Measurements from ENCODE around the gene STRA6.

Gene STRA6, protein sequence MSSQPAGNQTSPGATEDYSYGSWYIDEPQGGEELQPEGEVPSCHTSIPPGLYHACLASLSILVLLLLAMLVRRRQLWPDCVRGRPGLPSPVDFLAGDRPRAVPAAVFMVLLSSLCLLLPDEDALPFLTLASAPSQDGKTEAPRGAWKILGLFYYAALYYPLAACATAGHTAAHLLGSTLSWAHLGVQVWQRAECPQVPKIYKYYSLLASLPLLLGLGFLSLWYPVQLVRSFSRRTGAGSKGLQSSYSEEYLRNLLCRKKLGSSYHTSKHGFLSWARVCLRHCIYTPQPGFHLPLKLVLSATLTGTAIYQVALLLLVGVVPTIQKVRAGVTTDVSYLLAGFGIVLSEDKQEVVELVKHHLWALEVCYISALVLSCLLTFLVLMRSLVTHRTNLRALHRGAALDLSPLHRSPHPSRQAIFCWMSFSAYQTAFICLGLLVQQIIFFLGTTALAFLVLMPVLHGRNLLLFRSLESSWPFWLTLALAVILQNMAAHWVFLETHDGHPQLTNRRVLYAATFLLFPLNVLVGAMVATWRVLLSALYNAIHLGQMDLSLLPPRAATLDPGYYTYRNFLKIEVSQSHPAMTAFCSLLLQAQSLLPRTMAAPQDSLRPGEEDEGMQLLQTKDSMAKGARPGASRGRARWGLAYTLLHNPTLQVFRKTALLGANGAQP

DNA sequence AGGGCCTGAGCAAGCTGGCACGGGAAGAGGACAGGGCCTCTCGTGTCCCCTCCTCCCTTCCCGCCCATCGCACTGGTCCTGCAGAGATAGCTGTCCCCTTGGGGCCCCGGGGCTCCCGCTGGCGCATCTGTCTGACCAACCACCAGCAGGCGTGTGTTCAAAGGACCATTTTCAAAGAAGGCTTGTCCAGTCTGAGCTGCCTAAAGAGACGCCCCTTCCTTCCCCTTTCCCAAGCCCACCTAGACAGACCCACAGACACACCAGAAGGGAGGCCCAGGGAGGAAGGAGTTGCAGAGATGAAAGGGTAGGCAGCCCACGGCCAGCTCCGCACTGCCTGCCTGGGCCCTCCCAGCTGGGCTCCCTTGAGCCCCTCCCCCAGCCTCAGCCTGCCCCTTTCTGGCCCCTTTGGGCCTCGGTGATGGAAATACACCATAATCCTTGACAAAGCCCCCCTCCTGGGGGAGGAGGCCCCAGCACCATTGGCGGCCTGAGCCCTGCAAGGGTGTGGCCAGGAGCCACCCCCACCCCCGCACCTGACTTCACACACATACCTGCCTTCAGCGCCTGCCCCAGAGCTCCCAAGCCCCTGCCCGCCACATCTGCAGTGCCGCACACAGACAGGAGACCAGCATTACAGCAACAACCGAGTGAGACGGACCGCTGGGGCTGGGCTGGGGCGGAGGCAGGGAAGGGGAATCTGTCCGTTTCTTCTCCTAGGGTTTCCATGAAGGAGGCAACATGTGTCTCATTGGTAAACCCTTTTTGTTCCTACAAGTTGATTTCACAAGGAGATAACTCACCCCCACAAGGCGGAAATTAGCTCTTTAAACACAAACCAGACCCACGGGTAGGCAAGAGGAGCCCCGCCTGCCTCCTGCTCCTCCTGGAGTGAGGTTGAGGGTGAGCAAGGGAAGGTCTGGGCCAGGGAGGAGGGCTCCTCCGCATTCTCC is at the start of gene STRA6:
STRA6 (minus strand) TSS at position 336 of the 950 bp plus-strand sequence. CDS start 520 bp downstream, outside the sequence.
- DNase-seq (ENCODE audit: low read depth in 2 of 2), result no peak

DNA sequence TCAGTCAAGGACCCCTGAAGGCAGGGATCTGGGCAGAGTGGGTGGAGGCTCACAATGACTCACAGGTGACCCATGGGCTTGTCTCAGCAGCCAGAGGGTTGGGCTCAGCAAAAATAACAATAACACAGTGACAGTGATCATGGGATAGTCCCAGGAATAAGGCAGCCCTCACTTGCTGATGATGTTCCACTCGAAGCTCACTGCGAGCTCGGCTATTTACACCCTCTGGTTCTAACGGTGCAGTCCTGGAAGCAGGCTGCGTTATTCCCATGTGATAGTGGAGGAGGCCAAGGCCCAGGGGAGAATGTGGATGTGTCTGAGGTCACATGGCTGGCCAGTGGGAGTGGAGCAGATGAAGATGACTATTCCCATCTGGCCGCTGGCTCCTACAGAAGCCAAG is 49.7 kb upstream of the STRA6 start:
- DNase-seq (ENCODE audit: low read depth in 2 of 2), result no peak

DNA sequence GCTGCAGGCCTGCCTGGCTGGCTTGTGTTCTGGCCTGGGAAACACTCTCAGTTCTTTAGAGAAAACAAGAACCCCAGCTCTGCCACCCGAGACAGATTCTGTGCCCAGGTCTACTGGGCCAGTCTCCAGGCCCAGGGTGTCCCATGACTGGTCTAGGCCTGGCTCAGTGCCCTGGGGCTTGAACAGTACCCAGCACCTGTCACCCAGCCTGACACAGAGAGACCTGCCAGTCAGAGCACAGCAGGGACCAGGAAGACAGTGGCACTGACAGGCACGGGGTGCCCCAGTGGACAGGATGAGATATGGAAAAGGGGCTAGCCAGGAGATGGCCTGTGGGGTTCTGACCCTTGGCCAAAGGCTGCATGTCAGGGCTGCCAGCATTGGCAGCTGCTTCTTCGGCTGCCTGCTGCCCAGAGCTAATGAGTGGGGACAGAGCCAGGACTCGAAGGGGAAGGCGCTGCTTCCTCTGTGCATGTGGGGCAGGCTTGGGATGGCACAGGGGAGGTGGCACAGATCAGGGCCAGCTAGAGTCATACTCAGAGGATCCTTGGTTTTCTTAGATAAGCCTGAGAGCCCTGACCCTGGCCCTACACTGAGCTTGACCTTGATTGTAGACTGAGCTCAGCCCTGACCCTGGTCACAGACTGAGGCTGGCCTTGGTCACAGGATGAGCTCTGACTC is 48.7 kb upstream of the STRA6 start:
- no peak for DNase-seq (ENCODE audit: low read depth in 2 of 2)

DNA sequence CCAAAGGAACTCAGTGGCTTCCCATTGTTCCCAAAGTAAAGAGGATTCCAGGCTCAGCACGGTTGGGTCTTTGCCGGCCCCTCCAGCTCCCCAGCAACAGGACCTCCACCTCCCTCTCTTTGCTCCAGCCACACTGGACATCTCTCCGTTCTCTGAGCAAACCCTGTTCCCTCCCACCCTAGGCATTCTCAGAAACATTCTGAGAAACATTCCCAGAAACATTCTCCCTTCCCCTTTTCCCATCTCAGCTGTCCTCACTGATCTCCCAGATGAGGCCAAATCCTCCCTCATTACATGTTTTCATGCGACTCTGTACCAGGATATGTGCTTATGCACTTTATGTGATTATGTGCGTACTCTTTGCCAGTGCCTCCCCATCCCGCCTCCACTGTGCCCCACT is 47.7 kb upstream of the STRA6 start:
- DNase-seq (ENCODE audit: low read depth in 2 of 2), result no peak

DNA sequence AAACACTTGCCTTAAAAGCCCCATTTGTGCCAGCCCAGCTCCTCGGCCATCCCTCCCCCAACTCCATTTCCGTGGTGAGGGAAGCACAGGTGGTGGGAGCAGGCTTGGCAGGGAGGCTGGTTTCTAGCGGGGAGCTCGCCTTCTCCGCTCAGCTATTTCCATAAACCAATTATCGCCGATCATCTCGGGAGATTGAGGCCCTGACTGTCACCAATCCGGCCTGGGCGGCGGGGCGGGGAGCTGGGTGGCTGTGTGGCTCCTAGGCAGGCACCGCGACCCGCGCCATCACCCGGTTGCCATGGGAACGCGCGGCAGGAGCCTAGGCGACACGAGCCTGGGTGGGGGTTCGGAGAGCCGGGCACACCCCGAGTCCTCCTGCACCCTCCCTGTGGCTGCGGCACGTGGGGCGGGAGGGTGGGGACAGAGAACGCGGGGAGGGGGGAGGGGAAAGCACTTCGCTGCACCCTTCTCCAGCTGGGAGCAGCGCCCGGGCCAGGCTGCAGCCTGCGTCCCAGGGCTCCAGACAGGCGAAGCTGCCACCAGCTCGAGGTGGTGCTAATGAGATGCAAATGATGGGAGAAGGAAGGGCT is 42.9 kb upstream of the STRA6 start:
- no peak for DNase-seq (ENCODE audit: low read depth in 2 of 2)

DNA sequence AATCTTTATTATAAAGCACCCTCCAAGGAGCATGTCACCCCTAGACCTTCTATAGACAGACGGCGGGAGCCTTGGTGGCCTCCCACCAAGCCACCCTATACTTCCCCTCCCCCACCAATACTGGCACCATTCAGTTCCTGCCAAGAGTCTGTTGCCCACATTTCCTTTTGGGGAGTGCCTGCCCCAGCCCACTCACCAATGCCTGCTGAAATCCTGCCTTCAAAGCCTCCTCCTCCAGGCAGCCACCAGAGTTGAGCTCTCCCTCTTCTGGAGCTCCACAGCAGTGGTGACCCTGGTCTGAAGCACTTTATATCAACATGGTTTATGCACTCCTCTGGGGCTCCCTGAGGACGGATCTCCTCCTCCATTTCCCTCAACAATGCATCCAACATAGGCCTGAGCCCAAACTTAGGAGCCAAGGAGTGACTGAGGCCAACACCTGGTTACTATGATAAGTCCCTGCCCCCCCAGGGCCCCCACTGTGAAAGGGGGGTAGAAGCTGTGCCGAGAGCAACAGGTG is 42.3 kb upstream of the STRA6 start:
- no peak for DNase-seq (ENCODE audit: low read depth in 2 of 2)

DNA sequence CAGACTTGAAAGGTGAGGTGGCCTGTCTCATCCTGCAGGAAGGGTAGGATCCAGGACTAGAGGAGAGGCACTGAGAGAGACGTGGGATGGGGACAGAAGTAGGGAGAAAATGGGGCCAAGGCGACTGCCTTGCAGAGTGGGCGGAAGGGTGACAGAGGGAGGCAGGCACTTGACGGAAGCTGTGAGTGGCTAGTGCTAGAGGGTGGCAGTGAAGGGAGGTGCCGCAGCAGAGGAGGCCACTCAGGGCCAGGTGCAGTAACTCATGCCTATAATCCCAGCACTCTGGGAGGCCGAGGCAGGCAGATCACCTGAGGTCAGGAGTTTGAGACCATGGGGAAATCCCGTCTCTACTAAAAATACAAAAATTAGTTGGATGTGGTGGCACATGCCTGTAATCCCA is 40.8 kb upstream of the STRA6 start:
- no peak for DNase-seq (ENCODE audit: low read depth in 2 of 2)

DNA sequence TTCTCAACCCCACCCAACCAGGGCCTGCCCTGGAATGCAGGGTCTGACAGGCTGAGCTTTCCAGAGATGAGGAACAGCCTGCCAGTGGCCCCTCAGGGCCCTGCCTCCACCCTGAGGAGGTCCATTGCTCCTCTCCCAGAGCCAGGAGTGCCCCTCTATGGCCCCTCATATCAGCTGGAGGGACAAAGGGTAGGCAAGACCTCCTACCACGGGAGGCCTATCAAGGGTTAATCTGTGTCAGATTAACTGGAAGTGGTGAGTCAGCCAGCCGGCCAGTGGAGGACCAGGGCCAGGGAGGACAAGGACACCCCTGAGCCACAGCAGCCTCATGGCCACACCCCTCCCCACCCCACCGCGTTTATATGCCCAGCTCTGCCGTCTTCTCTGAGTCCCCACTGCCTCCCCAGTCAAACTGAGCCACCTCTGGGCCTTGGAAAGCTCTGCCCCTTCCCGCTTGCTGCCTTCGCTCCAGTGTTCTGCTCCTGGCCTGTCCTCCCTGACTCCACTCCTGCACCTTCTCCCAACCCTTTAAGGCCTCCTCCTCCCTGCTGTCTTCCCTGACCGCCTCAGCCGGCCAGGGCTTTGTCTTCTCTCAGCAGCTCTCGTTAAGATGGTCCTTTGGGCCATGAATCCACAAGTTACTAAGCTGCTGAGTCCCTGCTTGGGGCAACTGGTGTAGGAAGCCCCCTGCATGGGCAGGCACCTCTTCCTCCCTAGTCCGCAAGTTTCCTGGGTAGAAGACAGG is 40.0 kb upstream of the STRA6 start:
- DNase-seq (ENCODE audit: low read depth in 2 of 2), result no peak

DNA sequence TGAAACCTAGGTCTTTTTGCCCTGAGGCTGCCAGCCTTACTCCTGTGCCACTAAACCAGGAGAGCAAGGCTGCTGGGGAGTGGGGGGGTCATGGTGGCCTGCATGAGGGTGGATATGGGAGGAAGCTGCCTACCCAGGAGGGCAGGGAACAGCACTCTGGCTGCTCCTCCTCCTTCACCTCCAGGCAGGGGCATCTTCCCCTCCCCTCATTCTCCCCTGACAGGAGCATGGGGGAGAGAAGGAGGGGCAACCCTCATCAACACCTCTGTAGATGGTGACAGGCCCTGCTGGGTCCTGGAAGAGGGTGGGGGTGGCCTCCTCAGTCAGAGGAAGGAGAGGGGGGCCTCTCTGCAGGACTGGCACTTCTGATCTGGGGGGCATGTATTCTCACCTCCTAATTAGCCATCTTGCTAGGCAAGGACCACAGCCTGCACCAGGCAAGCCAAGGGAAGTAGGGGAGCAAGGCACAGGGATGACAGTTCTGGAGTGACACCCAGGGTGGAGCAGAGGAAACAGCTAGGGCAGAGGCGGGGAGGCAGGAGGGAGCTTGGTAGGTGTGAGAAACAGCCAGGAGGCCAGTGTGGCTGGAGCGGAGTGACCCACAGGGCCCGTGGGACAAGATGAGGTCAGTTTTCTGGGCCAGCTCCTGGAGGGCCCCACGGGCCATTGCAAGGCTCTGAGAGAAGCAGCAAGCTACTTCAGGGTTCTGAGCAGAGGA is 38.5 kb upstream of the STRA6 start:
- no peak for DNase-seq (ENCODE audit: low read depth in 2 of 2)

DNA sequence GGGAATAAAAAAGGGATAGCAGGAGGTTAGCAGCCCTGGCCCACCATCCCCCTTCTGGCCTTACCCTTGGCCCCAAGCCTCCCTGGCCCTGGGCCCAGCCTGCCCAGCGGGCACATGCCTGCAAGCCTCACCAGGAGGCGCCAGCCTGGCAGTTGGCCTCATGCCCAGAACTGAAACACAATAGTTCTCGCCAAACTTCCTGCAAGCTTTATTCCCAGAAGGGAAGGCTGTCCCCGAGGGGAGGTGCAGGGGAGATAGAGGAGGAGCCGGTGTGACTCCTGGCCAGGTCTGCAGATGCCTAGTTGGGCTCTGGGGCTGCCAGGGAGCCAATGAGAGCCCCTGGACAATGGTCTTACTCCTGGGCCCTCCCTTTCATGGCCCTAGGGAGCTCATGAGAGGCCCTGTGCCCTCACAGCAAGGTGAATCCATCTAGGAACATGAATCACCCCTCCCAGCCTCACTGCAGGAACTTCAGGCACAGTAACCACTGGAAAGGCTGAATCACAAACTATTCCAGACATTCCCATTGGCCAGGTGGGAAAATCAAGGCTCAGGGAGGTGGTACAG is 37.5 kb upstream of the STRA6 start:
- no peak for DNase-seq (ENCODE audit: low read depth in 2 of 2)

DNA sequence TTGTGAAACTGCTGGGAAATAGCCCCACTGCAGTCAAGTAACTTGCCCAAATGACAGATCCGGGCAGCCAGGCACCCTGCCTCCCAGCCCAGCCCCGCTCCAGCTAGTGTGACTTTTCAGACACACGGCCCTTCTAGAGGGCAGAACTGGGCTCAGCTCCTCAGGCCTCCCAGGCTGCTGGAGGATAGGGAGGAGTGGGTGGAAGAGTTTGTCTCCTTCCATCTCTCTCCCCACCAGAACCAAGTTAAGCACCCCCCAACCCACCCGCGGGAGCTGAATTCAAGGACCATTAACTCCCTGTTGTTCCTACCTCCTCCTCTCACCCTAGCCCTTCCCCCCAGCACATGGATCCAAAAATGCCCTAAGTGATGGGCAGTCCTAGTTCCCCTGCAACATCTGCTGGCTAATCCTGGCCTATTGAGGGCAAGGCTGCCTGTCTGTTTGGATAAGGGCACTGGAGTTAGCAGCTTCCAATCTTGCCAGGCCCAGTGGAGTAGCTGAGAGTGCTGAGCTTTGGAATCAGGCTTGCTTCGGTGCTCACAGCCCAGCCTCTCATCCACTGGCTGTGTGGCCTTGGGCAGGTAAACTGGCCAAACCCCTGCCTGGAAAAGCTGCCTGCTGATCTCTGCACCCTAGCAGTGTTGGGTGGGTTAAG is 36.6 kb upstream of the STRA6 start:
- no peak for DNase-seq (ENCODE audit: low read depth in 2 of 2)

DNA sequence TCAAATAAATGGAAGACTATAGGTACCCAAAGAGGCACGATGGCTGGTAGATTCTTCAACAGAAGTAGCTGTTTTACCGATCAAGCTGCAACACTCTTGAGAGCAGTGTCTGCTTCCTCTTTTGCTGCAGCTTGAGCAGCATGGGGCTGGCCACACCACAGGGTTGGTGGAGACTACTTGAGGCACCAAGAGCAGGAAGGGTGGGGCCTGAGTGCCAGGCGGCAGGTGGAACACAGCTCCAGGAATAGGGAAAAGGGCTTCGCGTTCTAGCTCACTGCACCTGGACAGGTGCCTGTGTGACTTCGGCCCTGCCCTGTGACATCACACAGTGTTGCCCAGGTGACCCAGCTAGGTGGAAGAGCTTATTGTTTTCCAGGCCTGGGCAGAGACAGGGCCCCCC is 33.4 kb upstream of the STRA6 start, which contains the start of gene CCDC33:
CCDC33 (plus strand) TSS at position 365 of the 400 bp plus-strand sequence. CDS start 394 bp downstream, outside the sequence.
- DNase-seq (ENCODE audit: low read depth in 2 of 2), result no peak

DNA sequence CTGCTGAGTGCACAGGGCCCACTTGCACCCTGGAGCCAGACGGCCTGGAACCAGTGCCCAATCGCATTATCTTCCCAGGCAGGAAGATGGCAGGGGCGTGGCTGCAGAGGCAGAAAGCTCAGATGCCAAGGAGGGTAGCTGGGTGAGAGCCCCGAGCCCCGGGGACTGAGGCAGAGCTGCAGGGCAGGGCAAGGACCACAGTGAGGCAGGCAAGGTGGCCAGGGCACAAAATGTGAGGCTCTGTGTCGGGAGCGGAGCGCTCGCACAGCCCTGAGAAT is 31.9 kb upstream of the STRA6 start:
- DNase-seq (ENCODE audit: low read depth in 2 of 2), result no peak

DNA sequence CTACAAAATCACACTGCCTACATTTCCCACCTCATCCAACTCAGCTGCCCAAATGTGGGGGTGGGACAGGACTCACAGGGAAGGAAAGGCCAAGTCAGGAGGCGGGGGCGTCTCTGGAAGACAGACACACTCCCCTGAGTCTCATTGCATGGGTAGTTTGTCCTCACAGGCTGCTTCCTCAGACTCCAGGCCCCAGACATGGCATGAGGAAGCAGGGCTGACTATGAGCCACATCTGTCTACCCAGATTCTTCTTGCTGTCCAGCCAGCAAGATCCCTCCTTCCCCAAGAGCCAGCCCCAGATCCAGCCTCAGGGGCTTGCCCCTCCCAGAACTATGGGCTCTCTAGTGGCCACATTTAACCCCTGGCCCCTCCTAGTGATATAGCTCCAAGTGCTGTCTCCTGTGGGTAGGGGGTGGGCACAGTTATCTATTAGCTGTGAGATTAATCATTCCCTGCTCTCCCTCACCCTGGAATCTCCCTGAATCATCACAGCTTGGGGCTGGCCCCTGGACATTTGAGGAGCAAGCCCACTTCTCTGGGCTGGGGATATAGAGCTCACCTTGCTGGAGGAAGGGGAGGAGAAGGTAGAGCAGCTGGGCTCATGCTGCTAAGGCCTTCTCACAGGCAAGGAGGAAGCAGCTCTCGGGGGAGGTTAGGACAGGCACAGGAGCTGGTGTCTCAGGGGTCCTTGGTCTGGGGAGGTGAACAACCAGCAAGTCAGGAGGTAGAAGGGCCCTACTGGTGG is 31.4 kb upstream of the STRA6 start:
- DNase-seq (ENCODE audit: low read depth in 2 of 2), result no peak

DNA sequence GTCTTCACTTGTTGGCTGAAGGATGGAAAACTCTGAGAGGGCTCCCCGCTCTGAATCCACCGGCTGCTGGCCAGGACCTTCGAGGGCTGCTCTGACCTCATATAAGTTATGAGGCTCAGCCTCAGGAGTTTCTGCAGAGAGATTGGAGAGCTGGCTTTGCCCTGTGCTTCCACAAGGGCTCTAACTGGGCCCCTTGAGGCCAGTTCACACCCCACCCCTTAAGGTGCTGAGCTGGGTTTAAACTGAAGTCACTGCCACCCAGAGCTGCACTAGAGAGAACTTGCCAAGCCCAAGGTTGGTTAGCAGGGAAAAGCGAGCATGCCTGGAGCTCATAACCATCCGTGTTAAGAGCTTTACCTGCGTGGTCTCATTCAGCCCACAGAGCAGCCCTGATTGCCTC is 30.8 kb upstream of the STRA6 start:
- DNase-seq (ENCODE audit: low read depth in 2 of 2), result no peak

DNA sequence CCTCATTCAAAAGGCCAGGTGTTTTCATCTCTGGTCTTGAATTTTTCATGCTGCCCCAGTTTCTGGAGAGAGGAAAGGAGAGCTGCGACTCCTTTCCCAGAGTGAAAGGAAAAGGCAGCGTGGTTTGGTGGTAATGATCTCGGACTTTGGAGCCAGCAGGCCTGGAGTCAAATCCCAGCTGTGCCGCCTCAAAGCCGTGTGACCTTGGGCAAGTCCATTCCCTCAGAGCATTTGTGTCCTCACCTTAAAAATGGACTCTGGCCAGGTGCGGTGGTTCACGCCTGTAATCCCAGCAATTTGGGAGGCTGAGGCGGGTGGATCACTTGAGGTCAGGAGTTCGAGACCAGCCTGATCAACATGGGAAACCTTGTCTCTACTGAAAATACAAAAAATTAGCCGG is 28.9 kb upstream of the STRA6 start:
- no peak for DNase-seq (ENCODE audit: low read depth in 2 of 2)

DNA sequence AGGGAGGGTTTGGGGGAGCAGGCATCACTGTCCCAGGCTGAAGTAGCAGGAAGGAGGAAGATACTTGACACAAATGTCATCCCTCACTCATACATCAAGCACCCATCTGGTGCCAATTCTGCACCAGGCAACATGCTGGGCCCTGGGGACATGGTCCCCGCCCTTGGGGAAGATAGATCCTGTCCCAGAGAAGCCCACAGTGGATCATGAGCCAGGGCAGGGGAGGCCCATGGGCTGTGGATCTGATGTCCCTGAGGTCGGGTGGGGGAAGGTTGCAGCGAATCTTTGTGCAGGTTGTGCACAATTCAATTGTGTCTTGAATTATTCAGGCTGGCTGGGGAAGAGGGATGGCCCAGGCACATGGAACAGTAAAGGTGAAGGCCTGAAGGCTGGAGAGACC is 27.1 kb upstream of the STRA6 start:
- DNase-seq (ENCODE audit: low read depth in 2 of 2), result no peak

DNA sequence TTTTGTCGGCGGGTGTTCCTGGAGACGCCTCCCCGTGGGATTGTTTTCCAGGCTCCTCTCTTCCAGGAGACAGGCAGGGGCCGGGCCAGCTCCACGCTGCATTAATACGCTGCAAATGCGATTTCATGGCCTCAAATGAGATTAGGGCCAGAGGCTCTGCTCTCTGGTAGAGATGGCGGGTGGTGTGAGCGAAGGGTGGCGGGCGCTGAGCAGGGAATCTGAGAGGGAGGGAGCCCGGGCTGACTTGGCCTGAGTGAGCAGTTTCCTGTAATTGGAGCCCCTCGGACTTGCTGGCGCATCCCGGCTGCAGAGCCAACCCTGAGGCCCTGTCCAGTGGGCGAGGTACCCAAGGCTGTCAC is 26.1 kb upstream of the STRA6 start:
- no peak for DNase-seq (ENCODE audit: low read depth in 2 of 2)
